ENCODE measurements around the gene CCDC74B. TPM values are rescaled to one million over a fixed set of nuclear protein-coding genes. Genes with fewer than 3 reads are reported as not detected.
"Not testable (repeated sequence)": the region's sequence is repeated elsewhere in the genome, so short reads cannot be mapped to it uniquely, and the experiment has no call there.

Gene CCDC74B
- 1 to 10 TPM in 1 of 3 donors, under 1 TPM in 2; 0.25 to 1.4 (median 0.28) TPM for total RNA-seq
- 0.16 TPM for total RNA-seq (2013)

- H3K4me1 ChIP-seq (ENCODE audit: control insufficient read depth, insufficient read depth, low read length) = peaks cover 15% of the 10 kb centered on the region
- H3K36me3 Mint-ChIP-seq; H3K9me3 Mint-ChIP-seq; H3K9me3 ChIP-seq (ENCODE audit: control insufficient read depth, insufficient read depth, low read length); intact Hi-C loops (cut with micrococcal nuclease); H3K36me3 ChIP-seq (ENCODE audit: control insufficient read depth, insufficient read depth, low read length); H3K27me3 ChIP-seq (ENCODE audit: control insufficient read depth, insufficient read depth, low read length); H3K4me3 ChIP-seq (ENCODE audit: low read length); H3K27ac ChIP-seq (ENCODE audit: low read length): not testable (repeated sequence)
- 13% methylated on average over 26 of the region's 30 CpGs for WGBS (ENCODE audit: insufficient coverage)
- DNase-seq (peak; percentile 49 to 71), ATAC-seq (peak; percentile 82 to 91 (median 90))
- peak within 1 kb of the TSS in 1 of 2 donors; percentile 67 for H3K27ac Mint-ChIP-seq
- peaks cover 7 to 11% of the 10 kb centered on the region in 2 donors for H3K27me3 Mint-ChIP-seq (ENCODE audit: low read depth in 2 of 2)
- peaks cover 7 to 17% of the 10 kb centered on the region in 2 donors for H3K4me1 Mint-ChIP-seq
- peak within 1 kb of the TSS; percentile 81 for H3K4me3 Mint-ChIP-seq
Measured at GRCh38 chr2:130145006-130145414, at the start of gene CCDC74B. CCDC74B (minus strand) TSS chr2:130145112; CDS start chr2:130144996, 116 bp downstream.

DNA sequence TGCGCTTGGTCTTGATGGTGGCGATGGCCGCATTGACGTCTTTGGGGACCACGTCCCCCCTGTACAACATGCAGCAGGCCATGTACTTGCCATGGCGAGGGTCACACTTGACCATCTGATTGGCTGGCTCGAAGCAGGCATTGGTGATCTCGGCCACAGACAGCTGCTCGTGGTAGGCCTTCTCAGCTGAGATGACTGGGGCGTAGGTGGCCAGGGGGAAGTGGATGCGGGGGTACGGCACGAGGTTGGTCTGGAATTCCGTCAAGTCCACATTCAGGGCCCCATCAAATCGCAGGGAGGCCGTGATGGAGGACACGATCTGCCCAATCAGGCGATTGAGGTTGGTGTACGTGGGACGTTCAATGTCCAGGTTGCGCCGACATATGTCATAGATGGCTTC is 48.9 kb upstream of the CCDC74B start:
- H3K27ac ChIP-seq (ENCODE audit: low read length); H3K9me3 Mint-ChIP-seq; H3K36me3 Mint-ChIP-seq; H3K4me1 ChIP-seq (ENCODE audit: control insufficient read depth, insufficient read depth, low read length); H3K27me3 ChIP-seq (ENCODE audit: control insufficient read depth, insufficient read depth, low read length); DNase-seq; H3K27ac Mint-ChIP-seq; H3K4me1 Mint-ChIP-seq; ATAC-seq; H3K4me3 Mint-ChIP-seq; H3K36me3 ChIP-seq (ENCODE audit: control insufficient read depth, insufficient read depth, low read length); intact Hi-C loops (cut with micrococcal nuclease); H3K9me3 ChIP-seq (ENCODE audit: control insufficient read depth, insufficient read depth, low read length); H3K4me3 ChIP-seq (ENCODE audit: low read length); H3K27me3 Mint-ChIP-seq (ENCODE audit: low read depth in 2 of 2): not testable (repeated sequence)
- 84% methylated on average over 17 of the region's 22 CpGs for WGBS (ENCODE audit: insufficient coverage)

- H3K27ac Mint-ChIP-seq; intact Hi-C loops (cut with micrococcal nuclease); H3K9me3 Mint-ChIP-seq: not testable (repeated sequence)
Measured at GRCh38 chr2:130192451-130192850, 47.5 kb upstream of the CCDC74B start.

GRCh38 chr2:130191319-130191718 is 46.4 kb upstream of the CCDC74B start:
- H3K4me3 Mint-ChIP-seq; H3K9me3 ChIP-seq (ENCODE audit: control insufficient read depth, insufficient read depth, low read length); H3K36me3 ChIP-seq (ENCODE audit: control insufficient read depth, insufficient read depth, low read length); ATAC-seq; H3K4me1 ChIP-seq (ENCODE audit: control insufficient read depth, insufficient read depth, low read length); H3K4me1 Mint-ChIP-seq; H3K36me3 Mint-ChIP-seq; H3K27me3 ChIP-seq (ENCODE audit: control insufficient read depth, insufficient read depth, low read length); H3K27ac ChIP-seq (ENCODE audit: low read length); H3K27me3 Mint-ChIP-seq (ENCODE audit: low read depth in 2 of 2); H3K9me3 Mint-ChIP-seq; H3K27ac Mint-ChIP-seq; intact Hi-C loops (cut with micrococcal nuclease); H3K4me3 ChIP-seq (ENCODE audit: low read length); DNase-seq: not testable (repeated sequence)
- 94% methylated on average over 6 of the region's 6 CpGs for WGBS (ENCODE audit: insufficient coverage)

More at GRCh38 chr2:130192451-130192850, 47.5 kb upstream of the CCDC74B start:
- not testable (repeated sequence) for H3K4me1 Mint-ChIP-seq; H3K4me3 ChIP-seq (ENCODE audit: low read length); H3K27me3 Mint-ChIP-seq (ENCODE audit: low read depth in 2 of 2); DNase-seq; H3K4me1 ChIP-seq (ENCODE audit: control insufficient read depth, insufficient read depth, low read length); H3K36me3 ChIP-seq (ENCODE audit: control insufficient read depth, insufficient read depth, low read length); H3K9me3 ChIP-seq (ENCODE audit: control insufficient read depth, insufficient read depth, low read length); H3K36me3 Mint-ChIP-seq; H3K27me3 ChIP-seq (ENCODE audit: control insufficient read depth, insufficient read depth, low read length); H3K4me3 Mint-ChIP-seq; H3K27ac ChIP-seq (ENCODE audit: low read length); ATAC-seq
- 66% methylated on average over 3 of the region's 3 CpGs for WGBS (ENCODE audit: insufficient coverage)

DNA sequence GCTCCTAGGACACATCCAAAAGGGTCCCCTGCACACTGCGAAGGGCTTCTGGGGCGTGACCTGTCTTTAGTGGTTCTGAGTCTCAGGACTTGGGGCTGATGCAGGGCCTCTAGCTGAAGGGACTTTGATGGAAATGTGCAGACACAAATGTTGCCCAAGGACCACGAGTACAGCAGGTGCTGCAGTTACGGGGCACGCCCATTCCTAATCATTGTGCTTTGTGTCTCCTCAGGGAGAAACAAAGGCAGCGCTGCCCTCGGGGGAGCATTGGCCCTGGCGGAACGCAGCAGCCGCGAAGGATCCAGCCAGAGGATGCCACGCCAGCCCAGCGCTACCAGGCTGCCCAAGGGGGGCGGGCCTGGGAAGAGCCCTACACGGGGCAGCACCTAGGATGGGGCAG is 45.3 kb upstream of the CCDC74B start:
- H3K27me3 Mint-ChIP-seq (ENCODE audit: low read depth in 2 of 2) = no peaks in the 10 kb centered on the region
- no peak overlapping the region for H3K27ac ChIP-seq (ENCODE audit: low read length)
- H3K9me3 Mint-ChIP-seq = no peaks in the 10 kb centered on the region
- H3K27ac Mint-ChIP-seq = no peak overlapping the region
- intact Hi-C loops (cut with micrococcal nuclease) = no loop called here
- no peaks in the 10 kb centered on the region for H3K27me3 ChIP-seq (ENCODE audit: control insufficient read depth, insufficient read depth, low read length)
- no peaks in the 10 kb centered on the region for H3K36me3 ChIP-seq (ENCODE audit: control insufficient read depth, insufficient read depth, low read length)
- DNase-seq = no peak
- no peak for TF ChIP-seq CTCF (IDR thresholded peaks at IDR 0.05)
- H3K4me3 ChIP-seq (ENCODE audit: low read length) = no peak overlapping the region
- ATAC-seq = no peak
- H3K4me1 Mint-ChIP-seq = peaks cover 0 to 13% of the 10 kb centered on the region in 2 donors
- no peaks in the 10 kb centered on the region for H3K36me3 Mint-ChIP-seq
- H3K4me1 ChIP-seq (ENCODE audit: control insufficient read depth, insufficient read depth, low read length) = no peaks in the 10 kb centered on the region
- 85% methylated on average over 15 of the region's 15 CpGs for WGBS (ENCODE audit: insufficient coverage)
- H3K9me3 ChIP-seq (ENCODE audit: control insufficient read depth, insufficient read depth, low read length) = no peaks in the 10 kb centered on the region
- no peak overlapping the region for H3K4me3 Mint-ChIP-seq

GRCh38 chr2:130188958-130189357 is 44.0 kb upstream of the CCDC74B start:
- H3K9me3 Mint-ChIP-seq; H3K9me3 ChIP-seq (ENCODE audit: control insufficient read depth, insufficient read depth, low read length); intact Hi-C loops (cut with micrococcal nuclease); H3K4me3 Mint-ChIP-seq; DNase-seq; H3K27me3 Mint-ChIP-seq (ENCODE audit: low read depth in 2 of 2); H3K4me1 ChIP-seq (ENCODE audit: control insufficient read depth, insufficient read depth, low read length); H3K4me3 ChIP-seq (ENCODE audit: low read length); H3K36me3 ChIP-seq (ENCODE audit: control insufficient read depth, insufficient read depth, low read length); H3K27me3 ChIP-seq (ENCODE audit: control insufficient read depth, insufficient read depth, low read length); H3K27ac ChIP-seq (ENCODE audit: low read length); ATAC-seq; H3K36me3 Mint-ChIP-seq; H3K27ac Mint-ChIP-seq: not testable (repeated sequence)
- no CpG with 5 or more reads among the region's 4 CpGs for WGBS (ENCODE audit: insufficient coverage)
- H3K4me1 Mint-ChIP-seq = peaks cover 1 to 16% of the 10 kb centered on the region in 2 donors

GRCh38 chr2:130187859-130188792 is 43.2 kb upstream of the CCDC74B start:
- H3K27ac ChIP-seq (ENCODE audit: low read length); H3K36me3 Mint-ChIP-seq; intact Hi-C loops (cut with micrococcal nuclease); H3K27me3 Mint-ChIP-seq (ENCODE audit: low read depth in 2 of 2); H3K4me3 ChIP-seq (ENCODE audit: low read length); DNase-seq; H3K27me3 ChIP-seq (ENCODE audit: control insufficient read depth, insufficient read depth, low read length); H3K36me3 ChIP-seq (ENCODE audit: control insufficient read depth, insufficient read depth, low read length); H3K4me1 ChIP-seq (ENCODE audit: control insufficient read depth, insufficient read depth, low read length); H3K4me3 Mint-ChIP-seq; H3K27ac Mint-ChIP-seq; H3K9me3 Mint-ChIP-seq; ATAC-seq; H3K9me3 ChIP-seq (ENCODE audit: control insufficient read depth, insufficient read depth, low read length): not testable (repeated sequence)
- 96% methylated on average over 17 of the region's 17 CpGs for WGBS (ENCODE audit: insufficient coverage)
- peaks cover 5 to 20% of the 10 kb centered on the region in 2 donors for H3K4me1 Mint-ChIP-seq
